ENCODE data around the gene PHPT1. TPM values are rescaled to one million over a fixed set of nuclear protein-coding genes. Genes with fewer than 3 reads are reported as not detected.

PHPT1 gene
- total and polyA plus RNA-seq, 2 of the 13 experiments (the other 11 are each of a cell fraction or from before 2014, with no cell fraction given) = 189 to 192 TPM

DNA sequence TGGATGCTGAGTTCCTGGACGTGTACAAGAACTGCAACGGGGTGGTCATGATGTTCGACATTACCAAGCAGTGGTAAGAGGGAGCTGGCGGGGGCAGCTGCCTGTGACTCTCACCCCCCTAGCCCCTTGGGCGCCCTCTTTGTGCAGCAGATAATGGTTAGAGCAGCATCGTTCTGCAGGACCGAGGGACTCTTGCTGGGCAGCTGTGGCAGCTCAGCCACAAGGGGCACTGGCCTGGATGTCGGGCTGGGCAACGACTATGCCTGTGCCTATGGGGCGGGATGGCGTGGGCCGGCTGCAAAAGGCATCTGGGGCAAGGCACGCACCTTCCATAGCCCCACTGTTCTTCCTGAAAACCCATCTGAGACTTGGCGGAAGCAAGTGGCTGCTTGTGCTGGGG, 19.8 kb upstream of the PHPT1 start (continued):
- TF ChIP-seq, protein P1, sequence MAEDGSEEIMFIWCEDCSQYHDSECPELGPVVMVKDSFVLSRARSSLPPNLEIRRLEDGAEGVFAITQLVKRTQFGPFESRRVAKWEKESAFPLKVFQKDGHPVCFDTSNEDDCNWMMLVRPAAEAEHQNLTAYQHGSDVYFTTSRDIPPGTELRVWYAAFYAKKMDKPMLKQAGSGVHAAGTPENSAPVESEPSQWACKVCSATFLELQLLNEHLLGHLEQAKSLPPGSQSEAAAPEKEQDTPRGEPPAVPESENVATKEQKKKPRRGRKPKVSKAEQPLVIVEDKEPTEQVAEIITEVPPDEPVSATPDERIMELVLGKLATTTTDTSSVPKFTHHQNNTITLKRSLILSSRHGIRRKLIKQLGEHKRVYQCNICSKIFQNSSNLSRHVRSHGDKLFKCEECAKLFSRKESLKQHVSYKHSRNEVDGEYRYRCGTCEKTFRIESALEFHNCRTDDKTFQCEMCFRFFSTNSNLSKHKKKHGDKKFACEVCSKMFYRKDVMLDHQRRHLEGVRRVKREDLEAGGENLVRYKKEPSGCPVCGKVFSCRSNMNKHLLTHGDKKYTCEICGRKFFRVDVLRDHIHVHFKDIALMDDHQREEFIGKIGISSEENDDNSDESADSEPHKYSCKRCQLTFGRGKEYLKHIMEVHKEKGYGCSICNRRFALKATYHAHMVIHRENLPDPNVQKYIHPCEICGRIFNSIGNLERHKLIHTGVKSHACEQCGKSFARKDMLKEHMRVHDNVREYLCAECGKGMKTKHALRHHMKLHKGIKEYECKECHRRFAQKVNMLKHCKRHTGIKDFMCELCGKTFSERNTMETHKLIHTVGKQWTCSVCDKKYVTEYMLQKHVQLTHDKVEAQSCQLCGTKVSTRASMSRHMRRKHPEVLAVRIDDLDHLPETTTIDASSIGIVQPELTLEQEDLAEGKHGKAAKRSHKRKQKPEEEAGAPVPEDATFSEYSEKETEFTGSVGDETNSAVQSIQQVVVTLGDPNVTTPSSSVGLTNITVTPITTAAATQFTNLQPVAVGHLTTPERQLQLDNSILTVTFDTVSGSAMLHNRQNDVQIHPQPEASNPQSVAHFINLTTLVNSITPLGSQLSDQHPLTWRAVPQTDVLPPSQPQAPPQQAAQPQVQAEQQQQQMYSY (CRISPR knock-in tag; IDR thresholded peaks at IDR 0.05) = no peak

DNA sequence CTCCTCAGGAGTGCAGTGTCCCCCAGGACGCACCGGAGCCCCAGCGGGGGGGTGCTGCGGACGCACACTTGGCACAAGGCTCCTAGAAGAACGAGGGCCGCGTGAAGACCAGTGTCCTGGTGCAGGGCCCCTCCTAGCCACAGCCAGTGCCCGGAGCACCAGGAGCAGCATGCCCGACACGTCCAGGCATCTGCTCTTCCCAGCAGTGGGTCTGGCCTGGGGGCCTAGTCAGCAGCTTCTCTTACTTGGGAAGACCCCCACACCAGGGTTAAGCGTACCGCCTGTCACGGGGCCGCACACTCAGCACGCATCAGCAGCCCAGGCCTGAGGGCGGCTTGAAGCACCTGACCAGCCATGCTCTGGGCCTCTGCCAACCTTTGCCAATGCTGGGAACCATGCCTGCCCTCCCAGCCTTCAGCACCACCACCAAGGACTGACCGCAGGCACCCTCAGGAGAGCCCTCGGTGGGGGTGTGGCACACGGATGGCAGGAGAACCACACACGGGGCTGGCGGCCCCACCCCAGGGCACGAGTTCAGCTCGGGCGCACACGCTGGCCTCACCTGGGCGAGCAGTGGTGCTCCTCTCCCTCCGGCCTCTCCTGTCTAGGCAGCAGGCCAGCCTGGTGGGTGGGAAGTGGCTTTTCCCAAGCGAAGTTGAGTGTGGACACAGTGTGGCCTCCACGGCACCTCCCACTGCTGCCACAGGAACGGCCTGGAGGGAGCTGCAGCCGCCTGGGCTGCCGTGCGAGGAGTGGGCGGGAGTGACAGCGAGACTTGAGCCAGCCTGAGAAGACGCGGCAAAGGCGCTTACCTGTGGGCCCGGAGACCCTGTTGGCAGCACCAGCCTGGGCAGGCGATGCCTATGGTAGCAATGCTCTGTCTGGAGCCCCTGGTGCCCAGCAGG, 19.0 kb upstream of the PHPT1 start:
- intact Hi-C loops (cut with micrococcal nuclease; ENCODE audit: unreplicated experiment) = no loop called here
- H3K27ac ChIP-seq (ENCODE audit: extremely low read length, insufficient read depth, low read length) = no peak overlapping the region
- DNase-seq (ENCODE audit: low spot score) (no peak), FAIRE-seq (no peak), ATAC-seq (no peak)
- H3K36me3 ChIP-seq (replicated peaks in 1 of 2; ENCODE audit: control insufficient read depth in 1 of 2, insufficient read depth in 2 of 2, low read length in 2 of 2) = peaks cover 44 to 72% of the 10 kb centered on the region in 2 experiments
- no peaks in the 10 kb centered on the region for H3K4me1 ChIP-seq (ENCODE audit: insufficient read depth, low read length)
- 95% methylated on average over 16 of the region's 41 CpGs for WGBS (ENCODE audit: low lambda C conversion rate)
- no peak overlapping the region for H3K9ac ChIP-seq (ENCODE audit: insufficient read depth, low read depth, low read length)
- H3K4me2 ChIP-seq (ENCODE audit: low read depth, low read length) = no peak overlapping the region
- H3K79me2 ChIP-seq (ENCODE audit: insufficient read depth, low read length) = no peaks in the 10 kb centered on the region
- H3K4me3 ChIP-seq (replicated peaks in 1 of 3; ENCODE audit: insufficient read depth in 1 of 3, low read depth in 2 of 3, low read length in 3 of 3) = no peak overlapping the region
- CTCF ChIA-PET (ENCODE audit: low intra/inter-chr PET ratio, low total read pairs) = no interaction called here
- BruUV-seq (replicated peaks) = no TSS peak
- H2AFZ ChIP-seq (ENCODE audit: low read length) = no peak overlapping the region
- in situ Hi-C loops (cut with HindIII; ENCODE audit: extremely low pct_ligation_motif_present, low pct_unique_long_range_greater_than_20kb) = no loop called here
- POLR2A ChIA-PET = no interaction called here
- H4K20me1 ChIP-seq (ENCODE audit: insufficient read depth, low read length) = no peaks in the 10 kb centered on the region
- H3K9me3 ChIP-seq (ENCODE audit: low read length) = no peaks in the 10 kb centered on the region
- H3K27me3 ChIP-seq (ENCODE audit: control insufficient read depth in 1 of 2, insufficient read depth in 2 of 2, low read length in 2 of 2) = no peaks in the 10 kb centered on the region
- TF ChIP-seq HNF4A (CRISPR knock-in tag; IDR thresholded peaks at IDR 0.05) (no peak), ZC3H13 (CRISPR knock-in tag; IDR thresholded peaks at IDR 0.05) (peak; percentile 85; the same call in 1 of the 2 replicates), NONO (IDR thresholded peaks at IDR 0.05) (no peak), NONO (CRISPR knock-in tag; conservative IDR thresholded peaks at IDR 0.05) (0 out of 2 replicates have a peak, but pooled peaks have one; percentile 19), U2AF2 (IDR thresholded peaks at IDR 0.05; ENCODE audit: low read depth, low read length) (no peak), ZNF646 (CRISPR knock-in tag; IDR thresholded peaks at IDR 0.05) (no peak), AGO2 (optimal IDR thresholded peaks at IDR 0.05; ENCODE audit: low read depth, low read length) (peak; percentile 91)
- TF ChIP-seq, protein P2, sequence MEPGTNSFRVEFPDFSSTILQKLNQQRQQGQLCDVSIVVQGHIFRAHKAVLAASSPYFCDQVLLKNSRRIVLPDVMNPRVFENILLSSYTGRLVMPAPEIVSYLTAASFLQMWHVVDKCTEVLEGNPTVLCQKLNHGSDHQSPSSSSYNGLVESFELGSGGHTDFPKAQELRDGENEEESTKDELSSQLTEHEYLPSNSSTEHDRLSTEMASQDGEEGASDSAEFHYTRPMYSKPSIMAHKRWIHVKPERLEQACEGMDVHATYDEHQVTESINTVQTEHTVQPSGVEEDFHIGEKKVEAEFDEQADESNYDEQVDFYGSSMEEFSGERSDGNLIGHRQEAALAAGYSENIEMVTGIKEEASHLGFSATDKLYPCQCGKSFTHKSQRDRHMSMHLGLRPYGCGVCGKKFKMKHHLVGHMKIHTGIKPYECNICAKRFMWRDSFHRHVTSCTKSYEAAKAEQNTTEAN (CRISPR knock-in tag; conservative IDR thresholded peaks at IDR 0.05) = no peak

Measured in HepG2 (cell line).